Heart left ventricle (tissue), 16 donors: Measurements from ENCODE around the gene MEGF11. TPM values are rescaled to one million over a fixed set of nuclear protein-coding genes. Genes with fewer than 3 reads are reported as not detected.

Source experiments
- ATAC-seq, 4 donors: fragments of 200-7000 bp; cut with Tn5 transposase; one replicate each; pipeline ENCODE4 v1.9.1; 2020 to 2022; ENCODE audit warnings: moderate library complexity in 4 of 4, mild to moderate bottlenecking in 3 of 4, moderate number of reproducible peaks in 1 of 4
- DNase-seq, 5 donors: peaks; one replicate each; pipeline ENCODE4 v3.0.0-alpha.2; 2020
- H3K27ac ChIP-seq, 12 donors: fragments of 200-600 bp; sonication (generic) in 4 of 12; one replicate each; pipeline versions ENCODE4 v1.5.0 to v1.8.0; 2016 to 2022; ENCODE audit warnings: mild to moderate bottlenecking in 2 of 12
- H3K27me3 ChIP-seq, 9 donors: fragments of 200-600 bp; sonication (generic) in 2 of 9; one replicate each; pipeline versions ENCODE4 v1.5.1 to v1.8.0; 2016 to 2022; ENCODE audit warnings: mild to moderate bottlenecking in 3 of 9
- H3K36me3 ChIP-seq, 9 donors: fragments of 200-600 bp; sonication (generic) in 2 of 9; one replicate each; pipeline versions ENCODE4 v1.5.0 to v1.8.0; 2018 to 2022; ENCODE audit warnings: mild to moderate bottlenecking in 2 of 9
- H3K4me1 ChIP-seq, 12 donors: fragments of 200-600 bp; sonication (generic) in 4 of 12; one replicate each; pipeline versions ENCODE4 v1.5.0 to v1.8.0; 2016 to 2022; ENCODE audit warnings: mild to moderate bottlenecking in 3 of 12
- H3K4me3 ChIP-seq, 12 donors: fragments of 200-600 bp; sonication (generic) in 4 of 12; one replicate each; pipeline versions ENCODE4 v1.5.0 to v1.8.0; 2017 to 2022; ENCODE audit warnings: mild to moderate bottlenecking in 9 of 12, moderate library complexity in 4 of 12
- H3K9me3 ChIP-seq, 12 donors: fragments of 200-600 bp; sonication (generic) in 4 of 12; one replicate each; pipeline versions ENCODE4 v1.5.0 to v1.8.0; 2016 to 2022; ENCODE audit warnings: mild to moderate bottlenecking in 1 of 12
- POLR2A ChIP-seq, 2 donors: fragments of 450-650 bp; IDR thresholded peaks; one replicate each; pipeline ENCODE4 v1.6.1; 2017; ENCODE audit warnings: antibody characterized with exemption in 2 of 2, mild to moderate bottlenecking in 2 of 2, moderate library complexity in 2 of 2
- WGBS, 4 donors: extraction: QIAGEN DNeasy Blood & Tissue Kit in 2 of 4; methylation state at CpG; one replicate each; pipeline versions ENCODE4 v1.1.5 to v1.1.7; 2013 to 2018; 5-methylcytosine and 5-hydroxymethylcytosine counted together
- intact Hi-C, 10 donors: fragments of 100-400 bp; cut with DNase I; formaldehyde crosslinking; loops; one replicate each; pipeline versions ENCODE4 v1.11.1 to v1.14.2; 2022
- polyA plus RNA-seq, 2 donors: library from polyadenylated mRNA; stranded (reverse); fragments of 200-250 nt; gene quantifications; one replicate each; pipeline ENCODE4 v1.2.3, GENCODE V29; 2013
- total RNA-seq, 9 donors: library from RNA; depleted of rRNA in 2 of 9; stranded (reverse); fragments of >200 nt in 2 of 9; fragmentation: NEBNext Ultra II Directional in 3 of 9; extraction: Animal tissue kit (Norgen Biotek cat#: 25700) in 3 of 9; gene quantifications; one replicate each; pipeline versions ENCODE4 v1.1.0 to v1.2.4, GENCODE V29; 2016 to 2023
- TF ChIP-seq, protein P1 (sequence below), 12 donors: fragments of 200-600 bp; sonication (generic) in 4 of 12; IDR thresholded peaks; one replicate each; pipeline versions ENCODE4 v1.5.0 to v1.8.0; 2018 to 2022; ENCODE audit warnings: antibody characterized with exemption in 12 of 12, mild to moderate bottlenecking in 5 of 12
- donor health status: ischemic (EF 13 %, LVEDD 7.1; RV severe dilation, severe dysfunction).
- donor health status: healthy with polysubstance abuse.
- donor health status: DM: no; HTN: yes; CAD: no.
- donor health status: DM: no; HTN: no; CAD: no.
- donor health status: ischemic (EF 25% LVEDD 6.9; RV normal size, moderate dysfunction).
- donor health status: ischemic (EF 25% LVEDD 5.7; RV mildly dilated, moderate dysfunction).
- donor health status: healthy.
- donor health status: DM: yes; HTN: yes; CAD: no.
- donor health status: ischemic (EF 35%, LVEDD 5.7; RV mildly dilated, moderate dysfunction).
- donor health status: nonischemic (EF 11% LVEDD 7.7; RV severe dilation, severe dysfunction).
- donor health status: DM: yes; HTN: yes; CAD: no.
- donor health status: PGD.
- donor health status: ischemic (EF 29% LVEDD 5.4; RV normal size, mild dysfunction).
- donor health status: nonischemic (EF 23%, LVEDD 6.1; RV moderate dilation, normal function).

Gene MEGF11
- total and polyA plus RNA-seq, 11 donors: 0.07 TPM; not detected in 10

DNA sequence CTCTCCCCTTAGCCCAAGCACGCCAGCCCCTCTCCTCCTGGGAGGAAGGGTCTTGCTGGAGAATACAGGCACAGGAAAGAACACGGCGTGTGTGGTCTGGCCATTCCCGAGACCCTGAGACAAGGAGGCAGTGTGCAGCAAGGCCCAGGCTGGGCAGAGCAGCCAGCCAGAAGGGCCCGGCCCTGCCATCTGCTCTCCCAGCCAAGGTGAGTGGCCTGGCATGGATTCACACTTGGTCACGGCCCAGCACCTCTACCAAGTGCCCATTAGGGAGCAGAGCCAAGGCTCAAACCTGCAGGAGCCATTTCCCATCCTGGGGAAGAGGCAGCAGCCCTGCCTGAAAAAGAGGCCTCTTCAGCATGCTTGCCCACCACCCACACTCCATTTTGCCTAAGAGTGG, 28.6 kb downstream of the MEGF11 start:
- H3K36me3 ChIP-seq: no peaks in the 10 kb centered on the region
- intact Hi-C loops: no loop called here
- WGBS, 4 donors: 73 to 85% (median 80%) methylated on average over 6 of the region's 6 CpGs
- H3K4me1 ChIP-seq: no peaks in the 10 kb centered on the region
- H3K9me3 ChIP-seq: no peaks in the 10 kb centered on the region
- TF ChIP-seq POLR2A (IDR thresholded peaks at IDR 0.05): no peak
- TF ChIP-seq, protein P1, sequence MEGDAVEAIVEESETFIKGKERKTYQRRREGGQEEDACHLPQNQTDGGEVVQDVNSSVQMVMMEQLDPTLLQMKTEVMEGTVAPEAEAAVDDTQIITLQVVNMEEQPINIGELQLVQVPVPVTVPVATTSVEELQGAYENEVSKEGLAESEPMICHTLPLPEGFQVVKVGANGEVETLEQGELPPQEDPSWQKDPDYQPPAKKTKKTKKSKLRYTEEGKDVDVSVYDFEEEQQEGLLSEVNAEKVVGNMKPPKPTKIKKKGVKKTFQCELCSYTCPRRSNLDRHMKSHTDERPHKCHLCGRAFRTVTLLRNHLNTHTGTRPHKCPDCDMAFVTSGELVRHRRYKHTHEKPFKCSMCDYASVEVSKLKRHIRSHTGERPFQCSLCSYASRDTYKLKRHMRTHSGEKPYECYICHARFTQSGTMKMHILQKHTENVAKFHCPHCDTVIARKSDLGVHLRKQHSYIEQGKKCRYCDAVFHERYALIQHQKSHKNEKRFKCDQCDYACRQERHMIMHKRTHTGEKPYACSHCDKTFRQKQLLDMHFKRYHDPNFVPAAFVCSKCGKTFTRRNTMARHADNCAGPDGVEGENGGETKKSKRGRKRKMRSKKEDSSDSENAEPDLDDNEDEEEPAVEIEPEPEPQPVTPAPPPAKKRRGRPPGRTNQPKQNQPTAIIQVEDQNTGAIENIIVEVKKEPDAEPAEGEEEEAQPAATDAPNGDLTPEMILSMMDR (IDR thresholded peaks at IDR 0.05): no peak
- H3K27ac ChIP-seq: no peak overlapping the region
- no peak for ATAC-seq
- no peak overlapping the region for H3K4me3 ChIP-seq
- peak in 1 of 5 donors; percentile 37 for DNase-seq
- H3K27me3 ChIP-seq: peaks cover 0 to 19% (median 0%) of the 10 kb centered on the region in 9 donors

DNA sequence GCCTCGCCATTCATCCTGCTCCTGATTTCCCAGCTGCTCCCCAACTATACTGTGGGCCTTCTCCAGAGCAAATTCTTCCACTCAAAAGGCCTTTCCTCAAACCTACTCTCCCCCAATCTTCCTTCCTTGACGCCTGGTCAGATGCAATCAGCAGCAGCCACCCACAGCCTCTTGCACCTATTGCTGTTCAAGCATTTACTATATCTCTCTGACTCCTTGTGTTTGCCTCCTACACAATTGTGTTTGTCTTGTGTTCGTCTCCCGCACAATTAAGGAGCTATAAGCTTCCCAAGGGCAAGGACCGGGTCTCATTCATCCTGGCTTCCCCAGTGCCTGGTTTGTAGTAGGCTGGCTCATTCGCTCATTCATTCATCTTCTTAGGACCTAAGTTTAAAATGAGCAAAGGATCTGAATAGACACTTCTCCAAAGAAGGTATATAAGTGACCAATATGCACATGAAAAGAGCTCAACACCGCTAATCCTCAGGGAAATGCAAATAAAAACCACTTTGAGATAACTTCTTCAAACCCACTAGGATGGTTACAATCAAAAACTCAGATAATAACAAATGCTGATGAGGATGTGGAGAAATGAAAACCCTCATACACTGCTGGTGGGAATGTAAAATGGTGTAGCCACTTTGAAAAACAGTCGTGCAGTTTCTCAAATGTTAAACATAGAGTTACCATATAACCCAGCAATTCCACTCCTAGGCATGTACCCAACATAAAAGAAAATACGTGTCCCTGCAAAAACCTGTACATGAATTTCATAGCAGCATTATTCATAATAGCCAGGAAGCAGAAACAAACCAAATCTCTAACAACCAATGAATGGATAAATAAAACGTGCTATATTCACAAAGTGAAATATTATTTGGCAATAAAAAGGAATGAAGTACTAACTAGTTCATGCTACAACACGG, 31.0 kb downstream of the MEGF11 start:
- 76 to 88% (median 79%) methylated on average over 11 of the region's 11 CpGs for WGBS, 4 donors

DNA sequence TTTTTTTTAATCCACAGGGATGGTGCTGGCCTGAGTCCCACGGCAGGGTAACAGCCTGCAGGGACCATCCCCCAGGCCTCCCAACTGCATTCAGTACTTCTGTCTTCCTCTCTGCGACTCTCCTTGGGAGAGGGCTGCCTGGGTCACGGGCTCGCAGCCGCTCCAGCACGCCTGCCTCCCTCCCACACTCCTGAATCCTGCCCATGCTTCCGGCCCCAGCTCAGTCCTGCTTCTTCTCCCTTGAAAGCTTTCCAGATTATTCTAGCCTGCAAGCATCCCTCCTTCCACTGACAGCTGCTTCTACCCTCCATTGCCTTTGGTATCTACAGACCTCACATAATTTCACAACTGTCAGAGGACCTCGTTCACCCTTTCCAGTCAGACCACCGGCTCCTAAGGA, 32.4 kb downstream of the MEGF11 start:
- Histone ChIP-seq H3K4me1 (no peaks in the 10 kb centered on the region), H3K36me3 (no peaks in the 10 kb centered on the region), H3K27ac (no peak overlapping the region), H3K4me3 (no peak overlapping the region), H3K27me3 (peaks cover 0 to 15% (median 0%) of the 10 kb centered on the region in 9 donors), H3K9me3 (no peaks in the 10 kb centered on the region)
- TF ChIP-seq, protein P1 (IDR thresholded peaks at IDR 0.05): no peak
- TF ChIP-seq POLR2A (IDR thresholded peaks at IDR 0.05): no peak
- WGBS, 4 donors: 25 to 36% (median 30%) methylated on average over 9 of the region's 9 CpGs
- DNase-seq (no peak), ATAC-seq (no peak)
- intact Hi-C loops: no loop called here

More for the DNA sequence above, 31.0 kb downstream of the MEGF11 start:
- intact Hi-C loops: no loop called here
- Histone ChIP-seq H3K27me3 (peaks cover 0 to 15% (median 0%) of the 10 kb centered on the region in 9 donors), H3K36me3 (no peaks in the 10 kb centered on the region), H3K4me1 (no peaks in the 10 kb centered on the region), H3K4me3 (no peak overlapping the region), H3K27ac (no peak overlapping the region), H3K9me3 (no peaks in the 10 kb centered on the region)
- DNase-seq (no peak), ATAC-seq (no peak)
- TF ChIP-seq, protein P1 (IDR thresholded peaks at IDR 0.05): no peak
- TF ChIP-seq POLR2A (IDR thresholded peaks at IDR 0.05): no peak

DNA sequence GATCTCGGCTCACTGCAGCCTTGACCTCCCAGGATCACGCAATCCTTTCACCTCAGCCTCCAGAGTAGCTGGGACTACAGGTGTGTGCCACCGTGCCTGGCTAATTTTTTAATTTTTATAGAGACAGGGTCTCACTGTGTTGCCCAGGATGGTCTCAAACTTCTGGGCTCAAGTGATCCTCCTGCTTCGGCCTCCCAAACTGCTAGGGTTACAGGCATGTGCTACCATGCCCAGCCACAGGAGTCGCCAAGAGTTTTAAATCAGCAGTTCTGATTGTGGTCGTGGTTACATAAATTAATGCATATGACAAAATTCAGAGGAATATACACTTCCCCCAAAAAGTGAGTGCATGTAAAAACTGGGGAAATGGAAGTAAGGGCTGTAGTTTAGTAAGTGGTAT, 32.9 kb downstream of the MEGF11 start:
- no peak for ATAC-seq
- Histone ChIP-seq H3K27me3 (peaks cover 0 to 15% (median 0%) of the 10 kb centered on the region in 9 donors), H3K36me3 (no peaks in the 10 kb centered on the region), H3K27ac (no peak overlapping the region), H3K9me3 (no peaks in the 10 kb centered on the region), H3K4me1 (no peaks in the 10 kb centered on the region), H3K4me3 (no peak overlapping the region)
- no peak for TF ChIP-seq POLR2A (IDR thresholded peaks at IDR 0.05)
- TF ChIP-seq, protein P1 (IDR thresholded peaks at IDR 0.05): no peak
- WGBS, 4 donors: 89 to 93% (median 92%) methylated on average over 6 of the region's 6 CpGs
- intact Hi-C loops: no loop called here
- DNase-seq: no peak
